SK-N-MC (cell line): ENCODE results near the gene GTPBP4.

Experiments
- EZH2 ChIP-seq: fragments of 200-600 bp; sonication (generic); IDR thresholded peaks from one replicate; pipeline ENCODE4 v1.6.1; 2017; ENCODE audit warnings: antibody characterized with exemption
- POLR2AphosphoS5 ChIP-seq: IDR thresholded peaks from 2 replicates; pipeline ENCODE4 v1.6.1; 2012; ENCODE audit warnings: mild to moderate bottlenecking, low read depth, low read length, borderline replicate concordance

DNA sequence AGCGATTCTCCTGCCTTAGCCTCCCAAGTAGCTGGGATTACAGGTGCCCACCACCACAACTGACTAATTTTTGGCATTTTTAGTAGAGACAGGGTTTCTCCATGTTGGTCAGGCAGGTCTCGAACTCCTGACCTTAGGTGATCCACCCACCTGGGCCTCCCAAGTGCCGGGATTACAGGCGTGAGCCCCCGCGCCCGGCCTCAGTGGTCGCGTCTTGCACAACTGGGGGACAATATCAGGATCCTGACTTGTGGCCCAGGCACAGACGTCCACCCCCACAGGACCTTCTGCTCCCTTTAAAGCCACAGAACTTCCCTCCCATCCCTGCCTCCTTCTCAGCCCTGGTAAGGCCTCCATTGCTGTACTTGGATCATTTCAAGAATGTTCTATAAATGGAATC is 39.9 kb upstream of the GTPBP4 start:
- TF ChIP-seq POLR2AphosphoS5: no peak
- no peak for TF ChIP-seq EZH2
